Measurements from ENCODE around the gene SEC22A. TPM values are rescaled to one million over a fixed set of nuclear protein-coding genes. Genes with fewer than 3 reads are reported as not detected.

The SEC22A gene
- total and polyA plus RNA-seq, 2 of the 8 experiments (the other 6 are each of a cell fraction or from before 2014, with no cell fraction given): 10.6 to 17.1 TPM

GRCh38 chr3:123295171-123295900 lies 93.6 kb downstream of the SEC22A start:
- H3K4me2 ChIP-seq (ENCODE audit: insufficient read depth in 1 of 2, low read depth in 2 of 2, low read length in 2 of 2): no peak overlapping the region
- no peak overlapping the region for H4K5ac ChIP-seq (ENCODE audit: insufficient read length, low read depth, low read length)
- WGBS, 2 experiments (ENCODE audit: extremely low coverage in 1 of 2, insufficient coverage in 1 of 2, insufficient read length in 1 of 2, insufficient replicate concordance in 2 of 2, low coverage in 1 of 2, low lambda C conversion rate in 2 of 2, missing lambda C conversion rate in 1 of 2): 88% methylated on average over 7 of the region's 7 CpGs; no CpG with 5 or more reads in 1 of the 2 experiments
- peaks cover 0 to 3% of the 10 kb centered on the region in 2 experiments for H4K20me1 ChIP-seq (replicated peaks in 1 of 2; ENCODE audit: control insufficient read depth in 1 of 2, insufficient read depth in 2 of 2, low read length in 2 of 2)
- H4K8ac ChIP-seq (ENCODE audit: extremely low read depth, insufficient read depth, low read length): no peak overlapping the region
- FAIRE-seq (no peak), DNase-seq (ENCODE audit: low read depth in 1 of 2, low spot score in 2 of 2) (no peak)
- no peak overlapping the region for H2BK15ac ChIP-seq (ENCODE audit: low read length)
- H3K27me3 ChIP-seq (replicated peaks in 1 of 4; ENCODE audit: control insufficient read depth in 3 of 4, extremely low read depth in 1 of 4, insufficient read depth in 3 of 4, low read length in 3 of 4): no peaks in the 10 kb centered on the region
- ChIA-PET POLR2A (ENCODE audit: partially characterized antibody) (interaction anchor here (1.0 to 1.6 kb wide), 3 partner anchors 9 to 15 kb away, joined by 3 to 6 read pairs (median 4); no protein-coding TSS in a partner anchor), CTCF (ENCODE audit: partially characterized antibody) (interaction anchor here (0.8 to 17.6 kb wide), 5 partner anchors 9 to 154 kb away, joined by 3 to 245 read pairs (median 5); partner anchors contain the start of gene ADCY5)
- no peak overlapping the region for H2BK5ac ChIP-seq (ENCODE audit: low read depth, low read length)
- H3K9ac ChIP-seq (replicated peaks in 1 of 4; ENCODE audit: extremely low read depth in 1 of 4, low read depth in 3 of 4, low read length in 3 of 4): no peak overlapping the region
- H2BK120ac ChIP-seq (replicated peaks; ENCODE audit: low read depth, low read length): no peak overlapping the region
- H3K36me3 ChIP-seq (ENCODE audit: control insufficient read depth in 2 of 4, insufficient read depth in 4 of 4, low read length in 3 of 4): peaks cover 0 to 15% (median 4%) of the 10 kb centered on the region in 4 experiments; a peak in 4 of 8 replicates
- no peak overlapping the region for H3K4me3 ChIP-seq (ENCODE audit: extremely low read depth in 1 of 4, insufficient read depth in 2 of 4, low read depth in 3 of 4, low read length in 4 of 4)
- no peak overlapping the region for H3K4ac ChIP-seq (replicated peaks; ENCODE audit: insufficient read length, low read depth, low read length)
- H3K14ac ChIP-seq (ENCODE audit: insufficient read length): no peak overlapping the region
- no peak overlapping the region for H2BK20ac ChIP-seq (ENCODE audit: low read length)
- H3K56ac ChIP-seq (replicated peaks; ENCODE audit: insufficient read length, low read depth, low read length): no peak overlapping the region
- H3K4me1 ChIP-seq (replicated peaks in 1 of 4; ENCODE audit: control insufficient read depth in 3 of 4, insufficient read depth in 4 of 4, low read length in 3 of 4): peaks cover 0 to 2% (median 0%) of the 10 kb centered on the region in 4 experiments; a peak in 1 of 7 replicates
- no peak overlapping the region for H3K27ac ChIP-seq (ENCODE audit: low read depth, low read length)
- no peaks in the 10 kb centered on the region for H3K9me3 ChIP-seq (ENCODE audit: insufficient read depth in 2 of 2, low read depth in 1 of 2, low read length in 1 of 2)
- H2BK12ac ChIP-seq (ENCODE audit: low read depth, low read length): no peak overlapping the region
- no peak overlapping the region for H2AK5ac ChIP-seq (ENCODE audit: low read depth, low read length)
- H3K18ac ChIP-seq (ENCODE audit: extremely low read depth, low read length): no peak overlapping the region
- TF ChIP-seq CTCF (IDR thresholded peaks at IDR 0.05; ENCODE audit: control extremely low read depth in 1 of 3, insufficient read depth in 1 of 3, low read depth in 1 of 3, low read length in 3 of 3): peak in 1 of 3 experiments; percentile 33; a peak in 1 of 4 replicates
- TF ChIP-seq JUN (IDR thresholded peaks at IDR 0.05; ENCODE audit: low read depth, low read length): no peak
- no peak overlapping the region for H2AFZ ChIP-seq (ENCODE audit: low read length)
- H4K91ac ChIP-seq (replicated peaks; ENCODE audit: insufficient read length, low read length): no peak overlapping the region
- no peaks in the 10 kb centered on the region for H3K79me2 ChIP-seq (ENCODE audit: control insufficient read depth in 1 of 2, insufficient read depth in 2 of 2, low read length in 2 of 2)
- H3K23ac ChIP-seq (ENCODE audit: insufficient read length): no peak overlapping the region
- H3K23me2 ChIP-seq (ENCODE audit: low read depth, low read length): no peaks in the 10 kb centered on the region
- H3K79me1 ChIP-seq (ENCODE audit: low read depth, low read length): no peaks in the 10 kb centered on the region
